ENCODE measurements around the gene FGL2. TPM values are rescaled to one million over a fixed set of nuclear protein-coding genes. Genes with fewer than 3 reads are reported as not detected.

FGL2 gene
- total RNA-seq, 1 experiment from 2014 or later, result not detected

DNA sequence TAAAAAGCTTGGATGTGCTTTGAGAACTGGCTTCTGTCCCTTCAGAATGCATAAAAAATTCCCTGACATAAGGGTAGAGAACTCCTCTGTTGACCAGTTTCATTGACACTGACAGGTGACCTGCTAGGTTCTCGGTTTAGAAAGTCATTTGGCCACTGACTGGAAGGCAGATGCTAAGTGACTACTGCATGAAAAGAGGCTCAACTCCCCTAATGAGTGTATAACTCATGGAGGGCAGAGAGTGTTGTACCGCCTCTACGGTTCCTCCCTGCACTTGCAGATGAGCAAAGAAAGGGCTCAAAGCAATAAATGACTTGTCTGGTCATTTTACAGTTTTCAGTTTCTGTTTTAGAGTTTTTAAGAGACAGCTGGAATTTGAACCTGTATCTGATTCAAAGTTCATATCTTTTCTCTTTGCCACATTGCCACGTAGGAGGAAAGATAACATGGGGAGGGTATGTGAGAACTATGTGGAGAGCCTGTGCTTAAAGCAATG is 2.9 kb upstream of the FGL2 start:
- H3K27me3 ChIP-seq (ENCODE audit: insufficient read depth, low read length), result no peaks in the 10 kb centered on the region
- H2BK12ac ChIP-seq (ENCODE audit: insufficient read length, low read depth, low read length), result no peak overlapping the region
- H3T11ph ChIP-seq (ENCODE audit: low read length), result no peak overlapping the region
- Mint-ChIP-seq H3K9me3 (no peaks in the 10 kb centered on the region), H3K4me3 (no peak overlapping the region), H3K36me3 (ENCODE audit: insufficient read depth in 1 of 3, low read depth in 3 of 3) (no peaks in the 10 kb centered on the region), H3K27ac (no peak overlapping the region), H3K27me3 (ENCODE audit: low read depth) (peaks cover 8% of the 10 kb centered on the region), H3K4me1 (peaks cover 6 to 8% of the 10 kb centered on the region in 2 experiments)
- H3K79me1 ChIP-seq (ENCODE audit: insufficient read depth, low read depth, low read length, poor library complexity, severe bottlenecking), result no peaks in the 10 kb centered on the region
- no peak overlapping the region for H4K8ac ChIP-seq (replicated peaks; ENCODE audit: insufficient read length, low read depth, low read length)
- H3K23ac ChIP-seq (ENCODE audit: insufficient read length, low read depth, low read length), result no peak overlapping the region
- H3K56ac ChIP-seq (ENCODE audit: insufficient read length, low read depth, low read length), result no peak overlapping the region
- no peak overlapping the region for H3K14ac ChIP-seq (ENCODE audit: insufficient read depth, low read length)
- no peak overlapping the region for H2AK5ac ChIP-seq (ENCODE audit: insufficient read length, low read length)
- H3K79me2 ChIP-seq (ENCODE audit: insufficient read depth, low read length), result no peaks in the 10 kb centered on the region
- no peak overlapping the region for H4K5ac ChIP-seq (ENCODE audit: insufficient read length, low read depth, low read length)
- WGBS (ENCODE audit: extremely low coverage, insufficient read length, low lambda C conversion rate), result no CpG with 5 or more reads among the region's 4 CpGs
- H3K18ac ChIP-seq (ENCODE audit: insufficient read length, low read depth, low read length), result no peak overlapping the region
- H4K20me1 ChIP-seq (ENCODE audit: control insufficient read depth, insufficient read depth, insufficient read length), result no peaks in the 10 kb centered on the region
- no peak overlapping the region for H2AFZ ChIP-seq (ENCODE audit: low read length)
- H3K9me3 ChIP-seq (ENCODE audit: control insufficient read depth, low read depth, low read length), result no peaks in the 10 kb centered on the region
- peaks cover 5% of the 10 kb centered on the region for H3K23me2 ChIP-seq (ENCODE audit: insufficient read length, low read depth, low read length, poor library complexity, severe bottlenecking)
- no peak overlapping the region for H3K9ac ChIP-seq (ENCODE audit: extremely low read depth, insufficient read length, low read length)
- H2BK5ac ChIP-seq (ENCODE audit: insufficient read length, low read length), result no peak overlapping the region
- no peak overlapping the region for H4K91ac ChIP-seq (ENCODE audit: insufficient read length, low read depth, low read length)
- no peak overlapping the region for H3K27ac ChIP-seq (ENCODE audit: insufficient read length, low read depth, low read length)
- no peak for DNase-seq
- no peak overlapping the region for H2BK20ac ChIP-seq (ENCODE audit: low read depth, low read length, poor library complexity, severe bottlenecking)
- no peak overlapping the region for H2BK15ac ChIP-seq (ENCODE audit: low read depth, low read length)
- H3K4me2 ChIP-seq (ENCODE audit: insufficient read depth, insufficient read length, low read length), result no peak overlapping the region
- H3K4me1 ChIP-seq (ENCODE audit: insufficient read depth, low read length), result peaks cover 2% of the 10 kb centered on the region; the same call in 1 of the 2 replicates
- no peak overlapping the region for H2BK120ac ChIP-seq (ENCODE audit: low read depth, low read length, poor library complexity, severe bottlenecking)
- TF ChIP-seq, protein P1, sequence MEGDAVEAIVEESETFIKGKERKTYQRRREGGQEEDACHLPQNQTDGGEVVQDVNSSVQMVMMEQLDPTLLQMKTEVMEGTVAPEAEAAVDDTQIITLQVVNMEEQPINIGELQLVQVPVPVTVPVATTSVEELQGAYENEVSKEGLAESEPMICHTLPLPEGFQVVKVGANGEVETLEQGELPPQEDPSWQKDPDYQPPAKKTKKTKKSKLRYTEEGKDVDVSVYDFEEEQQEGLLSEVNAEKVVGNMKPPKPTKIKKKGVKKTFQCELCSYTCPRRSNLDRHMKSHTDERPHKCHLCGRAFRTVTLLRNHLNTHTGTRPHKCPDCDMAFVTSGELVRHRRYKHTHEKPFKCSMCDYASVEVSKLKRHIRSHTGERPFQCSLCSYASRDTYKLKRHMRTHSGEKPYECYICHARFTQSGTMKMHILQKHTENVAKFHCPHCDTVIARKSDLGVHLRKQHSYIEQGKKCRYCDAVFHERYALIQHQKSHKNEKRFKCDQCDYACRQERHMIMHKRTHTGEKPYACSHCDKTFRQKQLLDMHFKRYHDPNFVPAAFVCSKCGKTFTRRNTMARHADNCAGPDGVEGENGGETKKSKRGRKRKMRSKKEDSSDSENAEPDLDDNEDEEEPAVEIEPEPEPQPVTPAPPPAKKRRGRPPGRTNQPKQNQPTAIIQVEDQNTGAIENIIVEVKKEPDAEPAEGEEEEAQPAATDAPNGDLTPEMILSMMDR (conservative IDR thresholded peaks at IDR 0.05), result no peak
- no peak overlapping the region for H3K4ac ChIP-seq (ENCODE audit: low read depth, low read length)
